Measurements from ENCODE around the gene PLD4. TPM values are rescaled to one million over a fixed set of nuclear protein-coding genes. Genes with fewer than 3 reads are reported as not detected.

The PLD4 gene
- total RNA-seq, 1 experiment from 2014 or later = 0.07 TPM

DNA sequence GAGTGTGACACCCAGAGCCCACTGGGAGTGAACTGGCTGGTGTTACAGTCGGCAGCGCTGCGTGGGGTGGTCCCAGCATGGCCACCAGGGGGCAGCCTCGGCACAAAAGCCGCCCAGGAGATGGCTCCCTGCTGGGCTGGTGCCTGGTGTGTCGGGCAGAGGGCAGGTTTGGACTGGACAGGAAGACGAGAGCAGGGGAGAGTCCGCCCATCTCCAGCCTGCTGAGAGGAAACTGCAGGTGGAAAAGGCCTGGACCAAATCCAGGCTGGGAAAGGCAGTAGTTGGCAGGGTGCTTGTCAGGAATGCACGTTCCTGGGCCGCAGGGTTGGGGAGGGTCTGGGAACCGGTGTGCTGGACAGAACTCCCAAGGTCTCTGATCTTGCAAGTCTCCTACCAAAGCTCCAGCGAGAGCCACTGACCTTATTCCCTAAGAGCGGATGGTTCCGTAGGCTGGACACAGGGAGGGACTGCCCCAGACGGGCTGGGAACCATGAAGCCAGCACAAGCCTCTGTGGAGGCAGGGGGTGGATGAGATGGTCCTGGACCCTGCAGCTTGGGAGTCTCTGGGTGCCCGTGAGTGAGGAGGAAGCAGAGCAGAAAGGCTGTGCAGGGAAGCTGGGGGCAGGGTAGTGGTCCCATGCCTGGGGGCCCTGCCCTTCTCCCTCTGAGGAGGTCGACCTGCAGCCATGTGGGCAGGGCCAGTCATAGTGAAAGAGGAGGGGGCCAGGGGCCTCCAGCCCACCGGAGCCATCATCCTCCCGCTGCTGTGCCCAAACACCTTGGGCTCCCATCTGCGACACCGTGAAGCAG, 51.7 kb downstream of the PLD4 start (continued):
- TF ChIP-seq NR2C2 (CRISPR knock-in tag; IDR thresholded peaks at IDR 0.05) (no peak), FOXK1 (CRISPR knock-in tag; IDR thresholded peaks at IDR 0.05) (0 out of 2 replicates have a peak, but pooled peaks have one; percentile 25), ZNF232 (CRISPR knock-in tag; IDR thresholded peaks at IDR 0.05) (no peak), CREM (CRISPR knock-in tag; IDR thresholded peaks at IDR 0.05) (no peak), ZNF263 (CRISPR knock-in tag; IDR thresholded peaks at IDR 0.05; ENCODE audit: low read depth) (no peak), CTCF (IDR thresholded peaks at IDR 0.05) (peak; percentile 94), USF2 (CRISPR knock-in tag; IDR thresholded peaks at IDR 0.05) (no peak), ZNF396 (CRISPR knock-in tag; IDR thresholded peaks at IDR 0.05; ENCODE audit: borderline replicate concordance) (no peak), NR1H2 (CRISPR knock-in tag; IDR thresholded peaks at IDR 0.05) (no peak)
- TF ChIP-seq, protein P1, sequence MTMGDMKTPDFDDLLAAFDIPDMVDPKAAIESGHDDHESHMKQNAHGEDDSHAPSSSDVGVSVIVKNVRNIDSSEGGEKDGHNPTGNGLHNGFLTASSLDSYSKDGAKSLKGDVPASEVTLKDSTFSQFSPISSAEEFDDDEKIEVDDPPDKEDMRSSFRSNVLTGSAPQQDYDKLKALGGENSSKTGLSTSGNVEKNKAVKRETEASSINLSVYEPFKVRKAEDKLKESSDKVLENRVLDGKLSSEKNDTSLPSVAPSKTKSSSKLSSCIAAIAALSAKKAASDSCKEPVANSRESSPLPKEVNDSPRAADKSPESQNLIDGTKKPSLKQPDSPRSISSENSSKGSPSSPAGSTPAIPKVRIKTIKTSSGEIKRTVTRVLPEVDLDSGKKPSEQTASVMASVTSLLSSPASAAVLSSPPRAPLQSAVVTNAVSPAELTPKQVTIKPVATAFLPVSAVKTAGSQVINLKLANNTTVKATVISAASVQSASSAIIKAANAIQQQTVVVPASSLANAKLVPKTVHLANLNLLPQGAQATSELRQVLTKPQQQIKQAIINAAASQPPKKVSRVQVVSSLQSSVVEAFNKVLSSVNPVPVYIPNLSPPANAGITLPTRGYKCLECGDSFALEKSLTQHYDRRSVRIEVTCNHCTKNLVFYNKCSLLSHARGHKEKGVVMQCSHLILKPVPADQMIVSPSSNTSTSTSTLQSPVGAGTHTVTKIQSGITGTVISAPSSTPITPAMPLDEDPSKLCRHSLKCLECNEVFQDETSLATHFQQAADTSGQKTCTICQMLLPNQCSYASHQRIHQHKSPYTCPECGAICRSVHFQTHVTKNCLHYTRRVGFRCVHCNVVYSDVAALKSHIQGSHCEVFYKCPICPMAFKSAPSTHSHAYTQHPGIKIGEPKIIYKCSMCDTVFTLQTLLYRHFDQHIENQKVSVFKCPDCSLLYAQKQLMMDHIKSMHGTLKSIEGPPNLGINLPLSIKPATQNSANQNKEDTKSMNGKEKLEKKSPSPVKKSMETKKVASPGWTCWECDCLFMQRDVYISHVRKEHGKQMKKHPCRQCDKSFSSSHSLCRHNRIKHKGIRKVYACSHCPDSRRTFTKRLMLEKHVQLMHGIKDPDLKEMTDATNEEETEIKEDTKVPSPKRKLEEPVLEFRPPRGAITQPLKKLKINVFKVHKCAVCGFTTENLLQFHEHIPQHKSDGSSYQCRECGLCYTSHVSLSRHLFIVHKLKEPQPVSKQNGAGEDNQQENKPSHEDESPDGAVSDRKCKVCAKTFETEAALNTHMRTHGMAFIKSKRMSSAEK (CRISPR knock-in tag; IDR thresholded peaks at IDR 0.05; ENCODE audit: borderline replicate concordance) = no peak
- TF ChIP-seq, protein P2, sequence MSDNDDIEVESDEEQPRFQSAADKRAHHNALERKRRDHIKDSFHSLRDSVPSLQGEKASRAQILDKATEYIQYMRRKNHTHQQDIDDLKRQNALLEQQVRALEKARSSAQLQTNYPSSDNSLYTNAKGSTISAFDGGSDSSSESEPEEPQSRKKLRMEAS (CRISPR knock-in tag; IDR thresholded peaks at IDR 0.05) = no peak
- TF ChIP-seq, protein P3, sequence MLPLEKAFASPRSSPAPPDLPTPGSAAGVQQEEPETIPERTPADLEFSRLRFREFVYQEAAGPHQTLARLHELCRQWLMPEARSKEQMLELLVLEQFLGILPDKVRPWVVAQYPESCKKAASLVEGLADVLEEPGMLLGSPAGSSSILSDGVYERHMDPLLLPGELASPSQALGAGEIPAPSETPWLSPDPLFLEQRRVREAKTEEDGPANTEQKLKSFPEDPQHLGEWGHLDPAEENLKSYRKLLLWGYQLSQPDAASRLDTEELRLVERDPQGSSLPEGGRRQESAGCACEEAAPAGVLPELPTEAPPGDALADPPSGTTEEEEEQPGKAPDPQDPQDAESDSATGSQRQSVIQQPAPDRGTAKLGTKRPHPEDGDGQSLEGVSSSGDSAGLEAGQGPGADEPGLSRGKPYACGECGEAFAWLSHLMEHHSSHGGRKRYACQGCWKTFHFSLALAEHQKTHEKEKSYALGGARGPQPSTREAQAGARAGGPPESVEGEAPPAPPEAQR (CRISPR knock-in tag; IDR thresholded peaks at IDR 0.05) = no peak
- TF ChIP-seq, protein P4, sequence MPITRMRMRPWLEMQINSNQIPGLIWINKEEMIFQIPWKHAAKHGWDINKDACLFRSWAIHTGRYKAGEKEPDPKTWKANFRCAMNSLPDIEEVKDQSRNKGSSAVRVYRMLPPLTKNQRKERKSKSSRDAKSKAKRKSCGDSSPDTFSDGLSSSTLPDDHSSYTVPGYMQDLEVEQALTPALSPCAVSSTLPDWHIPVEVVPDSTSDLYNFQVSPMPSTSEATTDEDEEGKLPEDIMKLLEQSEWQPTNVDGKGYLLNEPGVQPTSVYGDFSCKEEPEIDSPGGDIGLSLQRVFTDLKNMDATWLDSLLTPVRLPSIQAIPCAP (CRISPR knock-in tag; IDR thresholded peaks at IDR 0.05) = 0 out of 2 replicates have a peak, but pooled peaks have one; percentile 23

- H3K4me1 Mint-ChIP-seq = peaks cover 11% of the 10 kb centered on the region; the same call in 1 of the 2 replicates
- H3K9me3 Mint-ChIP-seq = no peaks in the 10 kb centered on the region
- CTCF ChIA-PET = interaction anchor here (5.0 kb wide), 1 partner anchor 69 kb away, joined by 56 read pairs; no protein-coding TSS in a partner anchor
- no peak overlapping the region for H3K27ac Mint-ChIP-seq
- H3K27me3 Mint-ChIP-seq (ENCODE audit: low read depth) = peaks cover 44% of the 10 kb centered on the region
- H3K36me3 Mint-ChIP-seq = no peaks in the 10 kb centered on the region
- ATAC-seq (no peak), DNase-seq (ENCODE audit: low spot score) (no peak)
- POLR2A ChIA-PET = no interaction called here
- H3K4me3 Mint-ChIP-seq = peak overlapping the region; percentile 84
- TF ChIP-seq, protein P5, sequence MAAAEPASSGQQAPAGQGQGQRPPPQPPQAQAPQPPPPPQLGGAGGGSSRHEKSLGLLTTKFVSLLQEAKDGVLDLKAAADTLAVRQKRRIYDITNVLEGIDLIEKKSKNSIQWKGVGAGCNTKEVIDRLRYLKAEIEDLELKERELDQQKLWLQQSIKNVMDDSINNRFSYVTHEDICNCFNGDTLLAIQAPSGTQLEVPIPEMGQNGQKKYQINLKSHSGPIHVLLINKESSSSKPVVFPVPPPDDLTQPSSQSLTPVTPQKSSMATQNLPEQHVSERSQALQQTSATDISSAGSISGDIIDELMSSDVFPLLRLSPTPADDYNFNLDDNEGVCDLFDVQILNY (CRISPR knock-in tag; IDR thresholded peaks at IDR 0.05) = no peak
- TF ChIP-seq ZNF416 (CRISPR knock-in tag; IDR thresholded peaks at IDR 0.05) = no peak
- TF ChIP-seq SMAD4 (CRISPR knock-in tag; IDR thresholded peaks at IDR 0.05) = no peak
- no peak for TF ChIP-seq ZNF138 (CRISPR knock-in tag; conservative IDR thresholded peaks at IDR 0.05)
- TF ChIP-seq NFYB (CRISPR knock-in tag; conservative IDR thresholded peaks at IDR 0.05; ENCODE audit: low read depth) = no peak
- no peak for TF ChIP-seq ATF1 (CRISPR knock-in tag; IDR thresholded peaks at IDR 0.05)
- no peak for TF ChIP-seq ZNF423 (CRISPR knock-in tag; IDR thresholded peaks at IDR 0.05)
- no peak for TF ChIP-seq FOXP4 (CRISPR knock-in tag; IDR thresholded peaks at IDR 0.05)
- no peak for TF ChIP-seq TEAD1 (CRISPR knock-in tag; IDR thresholded peaks at IDR 0.05)
- no peak for TF ChIP-seq CREB1 (CRISPR knock-in tag; IDR thresholded peaks at IDR 0.05)
Measured at GRCh38 chr14:104977008-104977680, 52.5 kb downstream of the PLD4 start.

Data from WTC11 (cell line).